Heart left ventricle (tissue), 16 donors: ENCODE results near the gene BMAL2. TPM values are rescaled to one million over a fixed set of nuclear protein-coding genes. Genes with fewer than 3 reads are reported as not detected.

Source experiments
- ATAC-seq, 4 donors: fragments of 200-7000 bp; cut with Tn5 transposase; one replicate each; pipeline ENCODE4 v1.9.1; 2020 to 2022; ENCODE audit warnings: moderate library complexity in 4 of 4, mild to moderate bottlenecking in 3 of 4, moderate number of reproducible peaks in 1 of 4
- DNase-seq, 5 donors: peaks; one replicate each; pipeline ENCODE4 v3.0.0-alpha.2; 2020
- H3K27ac ChIP-seq, 12 donors: fragments of 200-600 bp; sonication (generic) in 4 of 12; one replicate each; pipeline versions ENCODE4 v1.5.0 to v1.8.0; 2016 to 2022; ENCODE audit warnings: mild to moderate bottlenecking in 2 of 12
- H3K27me3 ChIP-seq, 9 donors: fragments of 200-600 bp; sonication (generic) in 2 of 9; one replicate each; pipeline versions ENCODE4 v1.5.1 to v1.8.0; 2016 to 2022; ENCODE audit warnings: mild to moderate bottlenecking in 3 of 9
- H3K36me3 ChIP-seq, 9 donors: fragments of 200-600 bp; sonication (generic) in 2 of 9; one replicate each; pipeline versions ENCODE4 v1.5.0 to v1.8.0; 2018 to 2022; ENCODE audit warnings: mild to moderate bottlenecking in 2 of 9
- H3K4me1 ChIP-seq, 12 donors: fragments of 200-600 bp; sonication (generic) in 4 of 12; one replicate each; pipeline versions ENCODE4 v1.5.0 to v1.8.0; 2016 to 2022; ENCODE audit warnings: mild to moderate bottlenecking in 3 of 12
- H3K4me3 ChIP-seq, 12 donors: fragments of 200-600 bp; sonication (generic) in 4 of 12; one replicate each; pipeline versions ENCODE4 v1.5.0 to v1.8.0; 2017 to 2022; ENCODE audit warnings: mild to moderate bottlenecking in 9 of 12, moderate library complexity in 4 of 12
- H3K9me3 ChIP-seq, 12 donors: fragments of 200-600 bp; sonication (generic) in 4 of 12; one replicate each; pipeline versions ENCODE4 v1.5.0 to v1.8.0; 2016 to 2022; ENCODE audit warnings: mild to moderate bottlenecking in 1 of 12
- CTCF ChIP-seq, 12 donors: fragments of 200-600 bp; sonication (generic) in 4 of 12; IDR thresholded peaks; one replicate each; pipeline versions ENCODE4 v1.5.0 to v1.8.0; 2018 to 2022; ENCODE audit warnings: antibody characterized with exemption in 12 of 12, mild to moderate bottlenecking in 5 of 12
- POLR2A ChIP-seq, 2 donors: fragments of 450-650 bp; IDR thresholded peaks; one replicate each; pipeline ENCODE4 v1.6.1; 2017; ENCODE audit warnings: antibody characterized with exemption in 2 of 2, mild to moderate bottlenecking in 2 of 2, moderate library complexity in 2 of 2
- WGBS, 4 donors: extraction: QIAGEN DNeasy Blood & Tissue Kit in 2 of 4; methylation state at CpG; one replicate each; pipeline versions ENCODE4 v1.1.5 to v1.1.7; 2013 to 2018; 5-methylcytosine and 5-hydroxymethylcytosine counted together
- intact Hi-C, 10 donors: fragments of 100-400 bp; cut with DNase I; formaldehyde crosslinking; loops; one replicate each; pipeline versions ENCODE4 v1.11.1 to v1.14.2; 2022
- polyA plus RNA-seq, 2 donors: library from polyadenylated mRNA; stranded (reverse); fragments of 200-250 nt; gene quantifications; one replicate each; pipeline ENCODE4 v1.2.3, GENCODE V29; 2013
- total RNA-seq, 9 donors: library from RNA; depleted of rRNA in 2 of 9; stranded (reverse); fragments of >200 nt in 2 of 9; fragmentation: NEBNext Ultra II Directional in 3 of 9; extraction: Animal tissue kit (Norgen Biotek cat#: 25700) in 3 of 9; gene quantifications; one replicate each; pipeline versions ENCODE4 v1.1.0 to v1.2.4, GENCODE V29; 2016 to 2023
- donor health status: ischemic (EF 13 %, LVEDD 7.1; RV severe dilation, severe dysfunction).
- donor health status: healthy with polysubstance abuse.
- donor health status: DM: no; HTN: yes; CAD: no.
- donor health status: DM: no; HTN: no; CAD: no.
- donor health status: ischemic (EF 25% LVEDD 6.9; RV normal size, moderate dysfunction).
- donor health status: ischemic (EF 25% LVEDD 5.7; RV mildly dilated, moderate dysfunction).
- donor health status: healthy.
- donor health status: DM: yes; HTN: yes; CAD: no.
- donor health status: ischemic (EF 35%, LVEDD 5.7; RV mildly dilated, moderate dysfunction).
- donor health status: nonischemic (EF 11% LVEDD 7.7; RV severe dilation, severe dysfunction).
- donor health status: DM: yes; HTN: yes; CAD: no.
- donor health status: PGD.
- donor health status: ischemic (EF 29% LVEDD 5.4; RV normal size, mild dysfunction).
- donor health status: nonischemic (EF 23%, LVEDD 6.1; RV moderate dilation, normal function).

Gene BMAL2
- total and polyA plus RNA-seq, 11 donors, result 0.30 to 10.7 (median 2.9) TPM

GRCh38 chr12:27337376-27337775 lies 4.7 kb downstream of the BMAL2 start:
- intact Hi-C loops, result loop anchor here in 5 of 10 donors (10.0 kb wide), 3 partner anchors 317 to 337 kb away; no protein-coding TSS in a partner anchor
- no peak for DNase-seq
- H3K9me3 ChIP-seq, result no peaks in the 10 kb centered on the region
- ATAC-seq, result no peak
- H3K27ac ChIP-seq, result no peak overlapping the region
- 100% methylated on average over 1 of the region's 1 CpG for WGBS, 4 donors
- no peak overlapping the region for H3K4me3 ChIP-seq
- TF ChIP-seq CTCF (IDR thresholded peaks at IDR 0.05), result no peak
- no peak for TF ChIP-seq POLR2A (IDR thresholded peaks at IDR 0.05)
- peaks cover 0 to 13% (median 3%) of the 10 kb centered on the region in 12 donors for H3K4me1 ChIP-seq
- peaks cover 0 to 6% (median 0%) of the 10 kb centered on the region in 9 donors for H3K27me3 ChIP-seq
- H3K36me3 ChIP-seq, result no peaks in the 10 kb centered on the region

GRCh38 chr12:27338473-27338872 lies 5.8 kb downstream of the BMAL2 start:
- WGBS, 4 donors, result 94 to 100% (median 97%) methylated on average over 1 of the region's 1 CpG
- DNase-seq (no peak), ATAC-seq (no peak)
- no peak for TF ChIP-seq CTCF (IDR thresholded peaks at IDR 0.05)
- TF ChIP-seq POLR2A (IDR thresholded peaks at IDR 0.05), result no peak
- Histone ChIP-seq H3K9me3 (no peaks in the 10 kb centered on the region), H3K36me3 (no peaks in the 10 kb centered on the region), H3K27me3 (peaks cover 0 to under 1% (median 0%) of the 10 kb centered on the region in 9 donors), H3K4me3 (no peak overlapping the region), H3K27ac (no peak overlapping the region), H3K4me1 (peaks cover 0 to 7% (median 0%) of the 10 kb centered on the region in 12 donors)
- intact Hi-C loops, result loop anchor here in 5 of 10 donors (10.0 kb wide), 3 partner anchors 316 to 336 kb away; no protein-coding TSS in a partner anchor

GRCh38 chr12:27340971-27341370 lies 8.3 kb downstream of the BMAL2 start:
- ATAC-seq, result no peak
- H3K4me3 ChIP-seq, result no peak overlapping the region
- WGBS, 4 donors, result 88 to 93% (median 91%) methylated on average over 3 of the region's 3 CpGs

GRCh38 chr12:27342536-27342935 lies 9.9 kb downstream of the BMAL2 start:
- no peak for DNase-seq
- intact Hi-C loops, result no loop called here
- no peak for ATAC-seq
- TF ChIP-seq POLR2A (IDR thresholded peaks at IDR 0.05) (no peak), CTCF (IDR thresholded peaks at IDR 0.05) (no peak)
- no peaks in the 10 kb centered on the region for H3K4me1 ChIP-seq
- H3K27ac ChIP-seq, result no peak overlapping the region
- no peaks in the 10 kb centered on the region for H3K36me3 ChIP-seq
- H3K27me3 ChIP-seq, result no peaks in the 10 kb centered on the region
- no peak overlapping the region for H3K4me3 ChIP-seq
- no peaks in the 10 kb centered on the region for H3K9me3 ChIP-seq
- 93 to 97% (median 96%) methylated on average over 2 of the region's 2 CpGs for WGBS, 4 donors

More at GRCh38 chr12:27340971-27341370, 8.3 kb downstream of the BMAL2 start:
- Histone ChIP-seq H3K27ac (no peak overlapping the region), H3K27me3 (no peaks in the 10 kb centered on the region), H3K36me3 (no peaks in the 10 kb centered on the region), H3K9me3 (no peaks in the 10 kb centered on the region), H3K4me1 (no peaks in the 10 kb centered on the region)
- no peak for DNase-seq
- TF ChIP-seq CTCF (IDR thresholded peaks at IDR 0.05) (no peak), POLR2A (IDR thresholded peaks at IDR 0.05) (no peak)
- intact Hi-C loops, result no loop called here
